ENCODE measurements around the gene KCTD20. TPM values are rescaled to one million over a fixed set of nuclear protein-coding genes. Genes with fewer than 3 reads are reported as not detected.

The KCTD20 gene
- total and polyA plus RNA-seq, 9 of the 15 experiments (the other 6 are each of a cell fraction or from before 2014, with no cell fraction given): 28.9 to 160 (median 70.6) TPM

- TF ChIP-seq, protein P1, sequence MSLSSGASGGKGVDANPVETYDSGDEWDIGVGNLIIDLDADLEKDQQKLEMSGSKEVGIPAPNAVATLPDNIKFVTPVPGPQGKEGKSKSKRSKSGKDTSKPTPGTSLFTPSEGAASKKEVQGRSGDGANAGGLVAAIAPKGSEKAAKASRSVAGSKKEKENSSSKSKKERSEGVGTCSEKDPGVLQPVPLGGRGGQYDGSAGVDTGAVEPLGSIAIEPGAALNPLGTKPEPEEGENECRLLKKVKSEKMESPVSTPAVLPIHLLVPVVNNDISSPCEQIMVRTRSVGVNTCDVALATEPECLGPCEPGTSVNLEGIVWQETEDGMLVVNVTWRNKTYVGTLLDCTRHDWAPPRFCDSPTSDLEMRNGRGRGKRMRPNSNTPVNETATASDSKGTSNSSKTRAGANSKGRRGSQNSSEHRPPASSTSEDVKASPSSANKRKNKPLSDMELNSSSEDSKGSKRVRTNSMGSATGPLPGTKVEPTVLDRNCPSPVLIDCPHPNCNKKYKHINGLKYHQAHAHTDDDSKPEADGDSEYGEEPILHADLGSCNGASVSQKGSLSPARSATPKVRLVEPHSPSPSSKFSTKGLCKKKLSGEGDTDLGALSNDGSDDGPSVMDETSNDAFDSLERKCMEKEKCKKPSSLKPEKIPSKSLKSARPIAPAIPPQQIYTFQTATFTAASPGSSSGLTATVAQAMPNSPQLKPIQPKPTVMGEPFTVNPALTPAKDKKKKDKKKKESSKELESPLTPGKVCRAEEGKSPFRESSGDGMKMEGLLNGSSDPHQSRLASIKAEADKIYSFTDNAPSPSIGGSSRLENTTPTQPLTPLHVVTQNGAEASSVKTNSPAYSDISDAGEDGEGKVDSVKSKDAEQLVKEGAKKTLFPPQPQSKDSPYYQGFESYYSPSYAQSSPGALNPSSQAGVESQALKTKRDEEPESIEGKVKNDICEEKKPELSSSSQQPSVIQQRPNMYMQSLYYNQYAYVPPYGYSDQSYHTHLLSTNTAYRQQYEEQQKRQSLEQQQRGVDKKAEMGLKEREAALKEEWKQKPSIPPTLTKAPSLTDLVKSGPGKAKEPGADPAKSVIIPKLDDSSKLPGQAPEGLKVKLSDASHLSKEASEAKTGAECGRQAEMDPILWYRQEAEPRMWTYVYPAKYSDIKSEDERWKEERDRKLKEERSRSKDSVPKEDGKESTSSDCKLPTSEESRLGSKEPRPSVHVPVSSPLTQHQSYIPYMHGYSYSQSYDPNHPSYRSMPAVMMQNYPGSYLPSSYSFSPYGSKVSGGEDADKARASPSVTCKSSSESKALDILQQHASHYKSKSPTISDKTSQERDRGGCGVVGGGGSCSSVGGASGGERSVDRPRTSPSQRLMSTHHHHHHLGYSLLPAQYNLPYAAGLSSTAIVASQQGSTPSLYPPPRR (CRISPR knock-in tag; IDR thresholded peaks at IDR 0.05; ENCODE audit: borderline replicate concordance): no peak
- no peak for TF ChIP-seq ZNF707 (CRISPR knock-in tag; conservative IDR thresholded peaks at IDR 0.05)
- peak; percentile 96 for TF ChIP-seq MTA3 (IDR thresholded peaks at IDR 0.05; ENCODE audit: borderline replicate concordance)
- no peak for TF ChIP-seq ZNF561 (CRISPR knock-in tag; conservative IDR thresholded peaks at IDR 0.05)
- TF ChIP-seq CEBPG (CRISPR knock-in tag; IDR thresholded peaks at IDR 0.05): no peak
- no peak for TF ChIP-seq CEBPG (tag; conservative IDR thresholded peaks at IDR 0.05 in 1 of 2, IDR thresholded peaks at IDR 0.05 in 1 of 2)
- TF ChIP-seq, protein P2, sequence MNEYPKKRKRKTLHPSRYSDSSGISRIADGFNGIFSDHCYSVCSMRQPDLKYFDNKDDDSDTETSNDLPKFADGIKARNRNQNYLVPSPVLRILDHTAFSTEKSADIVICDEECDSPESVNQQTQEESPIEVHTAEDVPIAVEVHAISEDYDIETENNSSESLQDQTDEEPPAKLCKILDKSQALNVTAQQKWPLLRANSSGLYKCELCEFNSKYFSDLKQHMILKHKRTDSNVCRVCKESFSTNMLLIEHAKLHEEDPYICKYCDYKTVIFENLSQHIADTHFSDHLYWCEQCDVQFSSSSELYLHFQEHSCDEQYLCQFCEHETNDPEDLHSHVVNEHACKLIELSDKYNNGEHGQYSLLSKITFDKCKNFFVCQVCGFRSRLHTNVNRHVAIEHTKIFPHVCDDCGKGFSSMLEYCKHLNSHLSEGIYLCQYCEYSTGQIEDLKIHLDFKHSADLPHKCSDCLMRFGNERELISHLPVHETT (CRISPR knock-in tag; conservative IDR thresholded peaks at IDR 0.05 in 1 of 2, IDR thresholded peaks at IDR 0.05 in 1 of 2): peak in 1 of 2 experiments; percentile 92; a peak in 2 of 4 replicates
- TF ChIP-seq ZNF668 (CRISPR knock-in tag; IDR thresholded peaks at IDR 0.05): no peak
- TF ChIP-seq TAF15 (IDR thresholded peaks at IDR 0.05; ENCODE audit: low read depth, low read length): no peak
- TF ChIP-seq MCM2 (IDR thresholded peaks at IDR 0.05; ENCODE audit: low read depth): no peak
- TF ChIP-seq, protein P3, sequence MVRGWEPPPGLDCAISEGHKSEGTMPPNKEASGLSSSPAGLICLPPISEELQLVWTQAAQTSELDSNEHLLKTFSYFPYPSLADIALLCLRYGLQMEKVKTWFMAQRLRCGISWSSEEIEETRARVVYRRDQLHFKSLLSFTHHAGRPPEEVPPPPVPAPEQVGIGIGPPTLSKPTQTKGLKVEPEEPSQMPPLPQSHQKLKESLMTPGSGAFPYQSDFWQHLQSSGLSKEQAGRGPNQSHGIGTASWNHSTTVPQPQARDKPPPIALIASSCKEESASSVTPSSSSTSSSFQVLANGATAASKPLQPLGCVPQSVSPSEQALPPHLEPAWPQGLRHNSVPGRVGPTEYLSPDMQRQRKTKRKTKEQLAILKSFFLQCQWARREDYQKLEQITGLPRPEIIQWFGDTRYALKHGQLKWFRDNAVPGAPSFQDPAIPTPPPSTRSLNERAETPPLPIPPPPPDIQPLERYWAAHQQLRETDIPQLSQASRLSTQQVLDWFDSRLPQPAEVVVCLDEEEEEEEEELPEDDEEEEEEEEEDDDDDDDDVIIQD (CRISPR knock-in tag; IDR thresholded peaks at IDR 0.05): no peak
- 0 out of 2 replicates have a peak, but pooled peaks have one; percentile 76 for TF ChIP-seq NR1H2 (CRISPR knock-in tag; IDR thresholded peaks at IDR 0.05)
- TF ChIP-seq SREBF2 (CRISPR knock-in tag; IDR thresholded peaks at IDR 0.05): no peak
- no peak for TF ChIP-seq EWSR1 (IDR thresholded peaks at IDR 0.05; ENCODE audit: borderline replicate concordance, low read depth, partially characterized antibody)
Observed at GRCh38 chr6:36442671-36443470, at the start of gene KCTD20, which contains the start of gene PXT1 (continued).
